Suprapubic skin (tissue), 4 donors: ENCODE measurements around the gene KLF13. TPM values are rescaled to one million over a fixed set of nuclear protein-coding genes. Genes with fewer than 3 reads are reported as not detected.

ENCODE experiments used
- DNase-seq, 2 donors: peaks; one replicate each; pipeline ENCODE4 v3.0.0-alpha.2; 2019; ENCODE audit warnings: low spot score in 2 of 2
- H3K27ac ChIP-seq: fragments of 200-600 bp; sonication (generic); one replicate; pipeline ENCODE4 v1.5.1; 2019
- H3K27me3 ChIP-seq: fragments of 200-600 bp; sonication (generic); one replicate; pipeline ENCODE4 v1.5.1; 2019
- H3K36me3 ChIP-seq: fragments of 200-600 bp; sonication (generic); one replicate; pipeline ENCODE4 v1.5.1; 2019
- H3K4me1 ChIP-seq: fragments of 200-600 bp; sonication (generic); one replicate; pipeline ENCODE4 v1.5.1; 2019
- H3K4me3 ChIP-seq: fragments of 200-600 bp; sonication (generic); one replicate; pipeline ENCODE4 v1.5.1; 2019; ENCODE audit warnings: mild to moderate bottlenecking
- H3K9me3 ChIP-seq: fragments of 200-600 bp; sonication (generic); one replicate; pipeline ENCODE4 v1.5.1; 2019
- EP300 ChIP-seq: sonication (generic); formaldehyde crosslinking; IDR thresholded peaks from one replicate; pipeline ENCODE4 v1.6.1; 2017; ENCODE audit warnings: antibody characterized with exemption
- POLR2A ChIP-seq, 2 donors: fragments of 450-650 bp; IDR thresholded peaks; one replicate each; pipeline ENCODE4 v1.6.1; 2017; ENCODE audit warnings: antibody characterized with exemption in 2 of 2, mild to moderate bottlenecking in 2 of 2, moderate library complexity in 2 of 2
- POLR2AphosphoS5 ChIP-seq, 3 donors: sonication (generic); formaldehyde crosslinking; IDR thresholded peaks; one replicate each; pipeline ENCODE4 v1.6.1; 2017; ENCODE audit warnings: antibody characterized with exemption in 3 of 3
- WGBS: methylation state at CpG from one replicate; pipeline ENCODE4 v1.1.5; 2018; 5-methylcytosine and 5-hydroxymethylcytosine counted together
- total RNA-seq, 4 donors: library from RNA; depleted of rRNA; stranded (reverse); fragments of >200 nt; gene quantifications; one replicate each; pipeline ENCODE4 v1.1.0, GENCODE V29; 2016
- TF ChIP-seq, protein P1 (sequence below), 2 donors: fragments of 200-600 bp in 1 of 2; fragments of 450-650 bp in 1 of 2; sonication (generic) in 1 of 2; IDR thresholded peaks; one replicate each; pipeline ENCODE4 v1.5.1; 2016 to 2019; ENCODE audit warnings: antibody characterized with exemption in 2 of 2, mild to moderate bottlenecking in 1 of 2, moderate library complexity in 1 of 2

The KLF13 gene
- total RNA-seq, 4 donors from 2014 or later = 141 to 162 (median 145) TPM

- Histone ChIP-seq H3K9me3 (no peaks in the 10 kb centered on the region), H3K36me3 (no peaks in the 10 kb centered on the region), H3K4me3 (no peak overlapping the region), H3K4me1 (peaks cover 38% of the 10 kb centered on the region), H3K27me3 (no peaks in the 10 kb centered on the region), H3K27ac (no peak overlapping the region)
- DNase-seq = peak; percentile 61 to 79
- no peak for TF ChIP-seq POLR2AphosphoS5 (IDR thresholded peaks at IDR 0.05)
- no peak for TF ChIP-seq POLR2A (IDR thresholded peaks at IDR 0.05)
- no peak for TF ChIP-seq EP300
- TF ChIP-seq, protein P1, sequence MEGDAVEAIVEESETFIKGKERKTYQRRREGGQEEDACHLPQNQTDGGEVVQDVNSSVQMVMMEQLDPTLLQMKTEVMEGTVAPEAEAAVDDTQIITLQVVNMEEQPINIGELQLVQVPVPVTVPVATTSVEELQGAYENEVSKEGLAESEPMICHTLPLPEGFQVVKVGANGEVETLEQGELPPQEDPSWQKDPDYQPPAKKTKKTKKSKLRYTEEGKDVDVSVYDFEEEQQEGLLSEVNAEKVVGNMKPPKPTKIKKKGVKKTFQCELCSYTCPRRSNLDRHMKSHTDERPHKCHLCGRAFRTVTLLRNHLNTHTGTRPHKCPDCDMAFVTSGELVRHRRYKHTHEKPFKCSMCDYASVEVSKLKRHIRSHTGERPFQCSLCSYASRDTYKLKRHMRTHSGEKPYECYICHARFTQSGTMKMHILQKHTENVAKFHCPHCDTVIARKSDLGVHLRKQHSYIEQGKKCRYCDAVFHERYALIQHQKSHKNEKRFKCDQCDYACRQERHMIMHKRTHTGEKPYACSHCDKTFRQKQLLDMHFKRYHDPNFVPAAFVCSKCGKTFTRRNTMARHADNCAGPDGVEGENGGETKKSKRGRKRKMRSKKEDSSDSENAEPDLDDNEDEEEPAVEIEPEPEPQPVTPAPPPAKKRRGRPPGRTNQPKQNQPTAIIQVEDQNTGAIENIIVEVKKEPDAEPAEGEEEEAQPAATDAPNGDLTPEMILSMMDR (IDR thresholded peaks at IDR 0.05) = no peak
- 53% methylated on average over 16 of the region's 30 CpGs for WGBS
Observed at GRCh38 chr15:31306426-31307269, 20.0 kb upstream of the KLF13 start.

- H3K27me3 ChIP-seq = no peaks in the 10 kb centered on the region
Observed at GRCh38 chr15:31307270-31308184, 19.1 kb upstream of the KLF13 start.

DNA sequence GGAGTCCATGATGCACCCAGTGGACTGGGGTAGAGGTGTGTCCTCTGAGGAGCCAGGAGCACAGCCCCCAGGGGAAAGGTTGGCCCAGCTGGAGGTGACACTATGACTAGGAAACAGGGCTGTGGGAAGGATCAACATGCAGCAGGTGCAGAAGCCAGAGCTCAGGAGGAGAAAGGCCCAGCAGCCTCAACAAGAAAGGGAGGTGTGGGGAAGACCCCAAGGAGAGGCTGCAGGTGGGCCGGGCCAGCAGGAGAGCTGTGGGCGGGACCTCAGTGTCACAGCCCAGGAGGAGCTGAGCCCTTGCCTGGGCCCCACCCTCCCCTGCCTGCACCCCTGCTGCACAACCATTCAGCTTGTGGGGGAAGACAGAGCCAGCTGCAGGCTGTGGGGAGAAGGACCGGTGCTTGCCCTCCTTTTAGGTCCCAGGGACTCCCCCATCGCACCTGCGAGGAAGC, 18.4 kb upstream of the KLF13 start:
- TF ChIP-seq EP300 (no peak), POLR2AphosphoS5 (IDR thresholded peaks at IDR 0.05) (no peak), POLR2A (IDR thresholded peaks at IDR 0.05) (no peak)
- Histone ChIP-seq H3K36me3 (no peaks in the 10 kb centered on the region), H3K27ac (no peak overlapping the region), H3K9me3 (no peaks in the 10 kb centered on the region), H3K4me1 (peaks cover 26% of the 10 kb centered on the region), H3K27me3 (no peaks in the 10 kb centered on the region), H3K4me3 (no peak overlapping the region)
- WGBS = 87% methylated on average over 3 of the region's 5 CpGs
- DNase-seq = no peak

More at GRCh38 chr15:31307270-31308184, 19.1 kb upstream of the KLF13 start:
- H3K9me3 ChIP-seq = no peaks in the 10 kb centered on the region
- H3K27ac ChIP-seq = no peak overlapping the region
- 65% methylated on average over 20 of the region's 20 CpGs for WGBS
- TF ChIP-seq POLR2A (IDR thresholded peaks at IDR 0.05) (no peak), EP300 (no peak), POLR2AphosphoS5 (IDR thresholded peaks at IDR 0.05) (no peak)
- TF ChIP-seq, protein P1 (IDR thresholded peaks at IDR 0.05) = no peak
- H3K4me3 ChIP-seq = no peak overlapping the region
- H3K36me3 ChIP-seq = no peaks in the 10 kb centered on the region
- DNase-seq = peak in 1 of 2 donors; percentile 41
- peaks cover 32% of the 10 kb centered on the region for H3K4me1 ChIP-seq

- Histone ChIP-seq H3K36me3 (no peaks in the 10 kb centered on the region), H3K27me3 (no peaks in the 10 kb centered on the region), H3K4me1 (peaks cover 17% of the 10 kb centered on the region), H3K9me3 (no peaks in the 10 kb centered on the region), H3K27ac (no peak overlapping the region), H3K4me3 (no peak overlapping the region)
- 87% methylated on average over 8 of the region's 9 CpGs for WGBS
- TF ChIP-seq, protein P1 (IDR thresholded peaks at IDR 0.05) = no peak
- TF ChIP-seq POLR2AphosphoS5 (IDR thresholded peaks at IDR 0.05) (no peak), POLR2A (IDR thresholded peaks at IDR 0.05) (no peak), EP300 (no peak)
- DNase-seq = no peak
Observed at GRCh38 chr15:31309893-31310606, 16.6 kb upstream of the KLF13 start.
